Measurements from ENCODE around the gene PAFAH1B2. TPM values are rescaled to one million over a fixed set of nuclear protein-coding genes. Genes with fewer than 3 reads are reported as not detected.

The PAFAH1B2 gene
- total and polyA plus RNA-seq, 2 donors (not counting 3 experiments of a cell fraction or from before 2014, with no cell fraction given) = 34.2 to 128 TPM

DNA sequence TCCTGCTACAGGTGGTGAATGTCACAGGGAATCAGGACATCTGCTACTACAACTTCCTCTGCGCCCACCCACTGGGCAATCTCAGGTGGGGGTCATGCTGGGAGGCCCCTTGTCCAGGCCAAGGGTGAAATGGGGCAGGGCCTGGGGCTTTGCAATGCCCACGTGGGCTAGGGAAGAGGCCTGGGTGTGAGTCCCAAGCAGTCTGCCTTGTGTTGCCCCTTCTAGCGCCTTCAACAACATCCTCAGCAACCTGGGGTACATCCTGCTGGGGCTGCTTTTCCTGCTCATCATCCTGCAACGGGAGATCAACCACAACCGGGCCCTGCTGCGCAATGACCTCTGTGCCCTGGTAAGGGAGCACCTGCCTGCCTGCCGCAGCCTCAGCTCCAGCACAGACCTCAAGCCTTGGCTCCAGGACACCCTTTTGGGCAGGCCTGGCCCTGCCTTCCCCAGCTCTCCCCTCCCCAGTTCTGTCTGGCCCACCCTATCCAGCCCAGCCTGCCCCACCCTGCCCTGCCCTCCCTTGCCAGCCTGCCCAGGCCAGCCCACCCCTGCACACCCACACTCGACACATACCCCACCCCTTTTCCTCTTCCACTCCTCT is 46.0 kb downstream of the PAFAH1B2 start:
- Histone ChIP-seq H2AFZ (ENCODE audit: low read depth, low read length) (no peak overlapping the region), H3K27ac (ENCODE audit: insufficient read depth, low read depth, low read length) (no peak overlapping the region), H3K9me3 (replicated peaks; ENCODE audit: control insufficient read depth, insufficient read depth, low read length) (no peaks in the 10 kb centered on the region), H3K79me2 (ENCODE audit: control insufficient read depth, insufficient read depth, low read length) (no peaks in the 10 kb centered on the region), H3K4me2 (ENCODE audit: insufficient read depth, low read length) (no peak overlapping the region), H4K20me1 (replicated peaks; ENCODE audit: control insufficient read depth, extremely low read depth, insufficient read depth, low read length) (no peaks in the 10 kb centered on the region), H3K36me3 (ENCODE audit: control insufficient read depth in 2 of 2, extremely low read depth in 1 of 2, insufficient read depth in 2 of 2, low read length in 2 of 2) (peaks cover 0 to 33% of the 10 kb centered on the region in 2 experiments), H3K27me3 (ENCODE audit: control insufficient read depth in 2 of 2, insufficient read depth in 2 of 2, low read length in 2 of 2) (no peaks in the 10 kb centered on the region), H3K4me1 (ENCODE audit: control insufficient read depth, extremely low read depth, insufficient read depth, low read length) (no peaks in the 10 kb centered on the region), H3K9me1 (replicated peaks; ENCODE audit: control insufficient read depth, extremely low read depth, insufficient read depth, low read length) (no peaks in the 10 kb centered on the region), H3K4me3 (replicated peaks in 1 of 3; ENCODE audit: insufficient read depth in 1 of 3, low read depth in 1 of 3, low read length in 3 of 3) (no peak overlapping the region), H3K9ac (replicated peaks; ENCODE audit: extremely low read depth, insufficient read depth, low read length) (no peak overlapping the region)
- BruUV-seq (replicated peaks) = no TSS peak
- POLR2A ChIA-PET = no interaction called here
- dilution Hi-C loops (cut with MboI; ENCODE audit: extremely low pct_ligation_motif_present, low sequenced_read_pairs) (no loop called here), intact Hi-C loops (cut with micrococcal nuclease) (no loop called here)
- no peak for TF ChIP-seq CTCF (IDR thresholded peaks at IDR 0.05; ENCODE audit: extremely low read depth in 1 of 2, insufficient read depth in 1 of 2, low read depth in 1 of 2, low read length in 2 of 2)
- no peak for TF ChIP-seq EZH2 (IDR thresholded peaks at IDR 0.05; ENCODE audit: borderline replicate concordance, low read depth, low read length, severe bottlenecking)
- TF ChIP-seq POLR2A (IDR thresholded peaks at IDR 0.05; ENCODE audit: low read depth, low read length) = no peak
- TF ChIP-seq MAX (IDR thresholded peaks at IDR 0.05; ENCODE audit: insufficient read depth, insufficient read length) = no peak
- TF ChIP-seq JUN (IDR thresholded peaks at IDR 0.05; ENCODE audit: borderline replicate concordance, insufficient read depth, insufficient read length, low read depth) = no peak
- no peak for TF ChIP-seq FOS (IDR thresholded peaks at IDR 0.05; ENCODE audit: borderline replicate concordance, insufficient read depth, low read length)
- TF ChIP-seq GATA2 (IDR thresholded peaks at IDR 0.05; ENCODE audit: insufficient read depth, insufficient read length, low read depth, low read length) = no peak
- TF ChIP-seq MYC (IDR thresholded peaks at IDR 0.05; ENCODE audit: low read depth, low read length) = no peak
- TF ChIP-seq POLR2AphosphoS5 (IDR thresholded peaks at IDR 0.05; ENCODE audit: insufficient read depth, low read depth, low read length) = no peak
- no peak for DNase-seq (ENCODE audit: low read depth, low spot score)
- no peak for FAIRE-seq
- CTCF ChIA-PET = no interaction called here

Measured in endothelial cell of umbilical vein (primary cell).